GM19438 (cell line): ENCODE results near the gene COX5B.
"Not testable (repeated sequence)": the region's sequence is repeated elsewhere in the genome, so short reads cannot be mapped to it uniquely, and the experiment has no call there.

ENCODE experiments used
- ATAC-seq: cut with Tn5 transposase; IDR thresholded peaks from one replicate; pipeline ENCODE4 v1.9.1; 2021; ENCODE audit warnings: low read depth; ENCODE audit not compliant: unreplicated experiment

Gene COX5B

GRCh38 chr2:97645695-97646629, at the start of gene COX5B:
Gene COX5B (plus strand): TSS chr2:97646062. CDS start chr2:97646087, 25 bp downstream.
- ATAC-seq, result peak; percentile 94

GRCh38 chr2:97596180-97596579, 49.7 kb upstream of the COX5B start:
- ATAC-seq, result not testable (repeated sequence)

DNA sequence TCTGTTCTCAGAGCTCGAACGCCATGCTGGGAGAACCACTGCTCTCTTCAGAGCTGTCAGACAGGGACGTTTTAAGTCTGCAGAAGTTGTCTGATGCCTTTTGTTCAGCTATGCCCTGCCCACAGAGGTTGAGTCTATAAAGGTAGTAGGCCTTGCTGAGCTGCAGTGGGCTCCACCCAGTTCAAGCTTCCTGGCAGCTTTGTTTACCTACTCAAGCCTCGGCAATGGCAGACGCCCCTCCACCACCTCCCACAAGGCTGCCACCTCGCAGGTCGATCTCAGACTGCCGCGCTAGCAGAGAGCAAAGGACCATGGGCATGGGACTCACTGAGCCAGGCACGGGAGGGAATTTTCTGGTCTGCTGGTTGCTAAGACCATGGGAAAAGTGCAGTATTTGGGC, 44.3 kb upstream of the COX5B start:
- not testable (repeated sequence) for ATAC-seq

DNA sequence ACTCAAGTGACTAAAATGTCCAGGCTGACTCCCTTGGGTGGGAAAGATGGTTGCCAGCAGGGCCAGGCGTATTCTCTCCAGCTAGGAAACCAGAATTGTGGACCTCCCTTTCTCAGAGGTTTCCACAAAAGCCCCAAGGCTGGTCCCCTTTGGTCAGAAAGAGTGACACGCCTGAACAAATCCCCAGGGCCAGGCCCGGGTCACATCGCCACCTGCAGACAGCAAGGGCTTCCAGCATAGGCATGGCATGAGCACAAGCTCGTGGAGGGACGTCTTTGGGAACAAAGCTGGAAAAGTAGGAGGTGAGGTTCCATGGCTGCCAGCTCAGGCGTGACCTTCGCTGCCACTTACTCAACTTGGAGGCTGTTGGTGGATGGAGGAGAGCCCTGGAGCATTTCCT, 40.8 kb upstream of the COX5B start:
- peak; percentile 56 for ATAC-seq

DNA sequence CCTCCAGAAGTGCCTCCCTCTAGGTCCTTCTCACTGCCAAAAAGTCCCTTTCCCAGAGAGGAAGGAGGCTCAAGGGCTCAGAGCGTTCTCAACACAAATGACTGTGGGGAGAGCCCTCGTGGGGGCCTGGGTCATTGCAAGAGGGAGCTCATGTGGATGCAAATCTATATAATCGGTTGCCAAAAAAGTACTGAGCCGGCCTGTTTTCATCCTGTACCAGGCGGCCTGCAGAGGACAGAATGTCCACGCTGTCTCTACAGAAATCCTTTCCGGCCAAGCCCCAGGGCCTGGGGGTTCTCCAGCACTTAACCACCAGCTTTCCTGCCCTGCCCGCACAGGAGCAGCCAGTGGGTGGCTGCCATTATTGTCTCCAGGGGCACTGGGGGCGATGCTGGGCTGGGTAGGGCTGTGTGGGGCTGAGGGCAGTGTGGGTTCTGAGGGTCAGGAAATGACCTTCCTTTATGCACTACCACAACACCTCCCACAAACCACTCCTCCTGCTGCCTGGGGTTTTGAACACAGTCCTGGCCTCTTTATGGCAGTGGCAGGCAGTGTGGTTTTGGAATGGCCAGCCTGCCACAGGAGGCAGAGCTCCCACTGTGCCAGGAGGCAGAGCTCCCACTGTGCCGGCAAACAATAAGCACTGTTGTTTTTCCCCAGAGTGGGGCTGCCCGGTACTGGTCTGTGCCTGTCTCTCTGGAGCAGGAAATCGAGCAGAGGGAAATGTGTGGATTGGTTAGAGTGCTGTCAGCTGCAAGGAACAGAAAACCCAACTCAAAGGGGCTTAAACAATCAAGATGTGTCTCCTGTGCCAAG, 40.1 kb upstream of the COX5B start:
- ATAC-seq, result not testable (repeated sequence)

DNA sequence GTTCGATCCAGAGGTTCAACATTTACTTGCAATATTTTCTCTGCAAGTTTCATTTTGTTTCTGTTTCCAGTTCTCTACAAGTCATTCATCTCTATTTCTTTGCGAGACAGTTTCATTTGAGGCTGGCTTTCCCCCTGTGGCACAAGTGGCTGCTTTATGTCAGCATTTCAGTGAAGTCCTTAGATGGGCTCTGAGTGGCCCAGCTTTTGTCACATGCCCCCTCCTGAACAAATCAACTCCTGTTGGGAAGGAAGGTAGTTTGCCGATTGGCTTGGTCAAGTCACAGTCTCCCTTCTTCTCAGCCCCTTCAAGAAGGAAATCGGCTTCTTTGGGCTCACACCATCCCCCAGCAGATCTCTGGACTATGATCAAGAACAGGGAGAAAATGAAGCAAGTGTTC, 37.1 kb upstream of the COX5B start:
- not testable (repeated sequence) for ATAC-seq

GRCh38 chr2:97611895-97612294, 34.0 kb upstream of the COX5B start:
- not testable (repeated sequence) for ATAC-seq

DNA sequence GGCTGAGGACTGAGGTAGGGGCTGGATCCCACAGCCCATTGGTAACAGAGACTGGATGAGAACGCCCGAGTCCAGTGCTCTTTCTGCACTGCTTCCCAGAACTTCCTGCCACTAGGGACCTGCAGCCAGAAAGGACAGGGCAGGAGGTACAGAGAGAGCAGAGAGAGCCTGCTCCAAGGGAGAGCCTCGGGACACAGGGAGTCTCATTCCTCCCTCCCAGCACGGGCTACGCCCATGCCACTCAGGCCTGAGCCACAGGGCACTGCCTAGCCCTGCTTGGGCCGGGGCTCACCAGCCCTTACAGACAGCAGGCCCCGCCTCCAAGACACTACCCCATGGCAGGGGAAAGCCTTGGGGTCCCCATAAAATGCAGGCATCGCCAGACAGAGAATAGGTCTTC, 30.1 kb upstream of the COX5B start:
- ATAC-seq, result not testable (repeated sequence)

GRCh38 chr2:97617911-97618310, 28.0 kb upstream of the COX5B start:
- no peak for ATAC-seq

GRCh38 chr2:97618939-97619827, 26.7 kb upstream of the COX5B start:
- not testable (repeated sequence) for ATAC-seq

GRCh38 chr2:97620492-97620891, 25.4 kb upstream of the COX5B start:
- not testable (repeated sequence) for ATAC-seq

DNA sequence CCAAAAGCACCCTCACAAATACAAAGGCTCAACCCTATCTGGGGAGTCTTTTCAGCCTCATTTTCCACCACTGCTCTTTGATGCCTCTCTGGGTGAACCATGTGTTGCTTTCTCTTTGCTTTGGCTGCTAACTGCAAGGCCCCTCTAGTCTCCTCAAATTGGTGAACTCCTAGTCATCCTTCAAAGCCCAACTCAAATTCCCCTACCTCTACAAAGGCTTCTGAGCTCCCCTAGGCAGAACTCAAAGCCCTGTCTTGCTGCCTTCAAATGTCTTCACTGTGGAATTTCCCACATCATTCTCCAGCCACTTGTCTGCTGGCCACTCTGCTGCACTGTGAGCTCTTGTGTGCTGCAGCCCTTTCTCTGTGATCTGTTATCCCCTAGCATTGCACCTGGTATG, 22.9 kb upstream of the COX5B start:
- not testable (repeated sequence) for ATAC-seq

- not testable (repeated sequence) for ATAC-seq
Observed at GRCh38 chr2:97625354-97626048, 20.4 kb upstream of the COX5B start.

- not testable (repeated sequence) for ATAC-seq
Observed at GRCh38 chr2:97626049-97626430, 19.8 kb upstream of the COX5B start.

DNA sequence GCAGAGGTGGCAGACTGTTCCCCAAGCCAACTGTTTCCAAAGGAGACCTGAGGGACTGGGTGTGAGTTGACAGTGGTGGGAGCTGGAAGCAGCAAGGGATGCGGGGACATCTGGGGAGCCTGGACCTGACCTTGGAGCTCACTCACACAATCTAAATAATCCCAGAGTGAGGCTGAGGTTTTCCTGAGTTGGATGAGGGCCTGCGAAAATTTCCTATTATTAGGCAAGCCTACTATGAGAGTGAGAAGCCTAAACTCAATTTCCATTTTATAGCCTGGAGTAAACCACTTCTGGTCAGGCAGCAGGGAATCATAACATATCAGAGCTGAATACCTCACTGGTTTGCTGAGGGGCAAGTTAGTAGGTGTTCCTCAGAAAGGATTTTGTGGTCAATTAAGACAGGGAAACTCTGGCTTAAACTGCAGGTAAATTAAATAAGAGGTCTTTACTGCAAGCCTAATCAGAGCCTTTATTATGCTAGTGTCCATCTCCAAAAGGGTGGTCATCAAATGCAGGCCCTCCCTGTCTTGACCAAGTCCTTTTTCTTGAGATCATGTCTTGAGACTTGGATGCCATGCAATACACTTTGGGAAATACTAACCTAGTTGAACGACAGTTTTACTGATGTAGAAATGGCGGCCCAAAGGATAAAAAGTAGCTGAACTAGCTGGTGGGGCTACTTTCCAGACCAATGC, 1.7 kb upstream of the COX5B start:
- no peak for ATAC-seq

GRCh38 chr2:97645112-97645694, 659 bp upstream of the COX5B start:
- ATAC-seq, result peak; percentile 20

GRCh38 chr2:97646977-97647376, 1.1 kb downstream of the COX5B start:
- no peak for ATAC-seq

DNA sequence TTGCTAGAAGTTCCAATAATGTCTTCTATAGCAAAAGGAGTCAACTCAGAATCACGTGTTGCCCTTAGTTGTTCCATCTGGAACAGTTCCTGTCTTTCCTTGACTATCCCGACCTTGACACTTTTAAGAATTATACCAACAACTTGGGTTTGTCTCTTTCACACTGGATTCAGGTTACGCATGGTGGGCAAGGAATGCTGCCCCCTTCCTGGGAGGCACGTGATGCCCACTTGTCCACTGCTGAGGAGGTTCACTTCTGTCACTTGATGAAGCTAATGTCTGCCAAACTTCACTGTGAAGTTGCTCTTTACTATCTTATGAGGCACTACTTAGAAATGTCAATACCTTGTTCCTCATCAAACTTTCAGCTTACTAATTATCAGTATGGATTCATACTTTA, 5.3 kb downstream of the COX5B start:
- no peak for ATAC-seq

DNA sequence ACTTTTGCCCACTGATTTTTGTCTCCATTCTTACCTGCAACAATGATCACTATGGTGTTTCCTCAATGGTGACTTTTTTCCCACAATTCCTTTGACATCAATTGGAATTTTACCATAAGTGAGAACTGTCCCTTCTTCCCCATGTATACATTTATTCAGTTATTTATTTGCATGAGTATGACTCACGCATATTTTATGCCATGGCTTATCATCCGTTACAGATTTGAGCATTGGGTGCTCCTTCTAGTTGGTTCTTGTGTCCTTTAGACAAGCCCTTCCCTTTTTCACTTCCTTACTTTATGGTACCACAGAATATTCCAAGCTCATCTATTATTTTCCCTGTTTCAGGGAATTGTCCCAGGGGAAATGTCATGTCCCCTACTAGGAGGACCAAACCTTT, 7.6 kb downstream of the COX5B start:
- ATAC-seq, result no peak
